Measurements from ENCODE around the gene PNMA6A. TPM values are rescaled to one million over a fixed set of nuclear protein-coding genes. Genes with fewer than 3 reads are reported as not detected.

The PNMA6A gene
- total and polyA plus RNA-seq, 2 of the 4 experiments (the other 2 are of a cell fraction): 0.18 to 0.21 TPM

- ATAC-seq (ENCODE audit: low read depth) (no peak), DNase-seq (no peak)
- Histone ChIP-seq H3K27me3 (ENCODE audit: control insufficient read depth, insufficient read depth, low read length) (no peaks in the 10 kb centered on the region; the same call in 1 of the 2 replicates), H2BK15ac (ENCODE audit: low read depth, low read length) (no peak overlapping the region), H4K20me1 (ENCODE audit: insufficient read depth, low read length) (no peaks in the 10 kb centered on the region), H3K9me1 (ENCODE audit: insufficient read depth, low read length) (no peaks in the 10 kb centered on the region), H4K91ac (ENCODE audit: insufficient read depth, low read depth, low read length) (no peak overlapping the region), H3K36me3 (ENCODE audit: control insufficient read depth, insufficient read depth, low read length) (no peaks in the 10 kb centered on the region), H4K8ac (ENCODE audit: low read depth in 2 of 2, low read length in 2 of 2) (no peak overlapping the region), H2AK9ac (replicated peaks; ENCODE audit: low read depth, low read length, poor library complexity) (no peak overlapping the region), H2BK5ac (ENCODE audit: low read depth, low read length, poor library complexity, severe bottlenecking) (no peak overlapping the region), H3K9me3 (ENCODE audit: control insufficient read depth, insufficient read depth, low read length) (peaks cover 6% of the 10 kb centered on the region), H2AK5ac (ENCODE audit: low read depth, low read length) (no peak overlapping the region), H2BK120ac (ENCODE audit: low read depth, low read length) (no peak overlapping the region), H3K9ac (ENCODE audit: low read depth, low read length) (no peak overlapping the region), H3K56ac (ENCODE audit: extremely low read depth, insufficient read depth, low read length) (no peak overlapping the region), H3K4me2 (ENCODE audit: low read depth, low read length) (no peak overlapping the region), H3K18ac (ENCODE audit: low read depth, low read length) (no peak overlapping the region), H3K14ac (replicated peaks; ENCODE audit: low read depth, low read length) (no peak overlapping the region), H3K27ac (ENCODE audit: insufficient read depth, low read length) (no peak overlapping the region), H2BK20ac (ENCODE audit: low read depth, low read length) (no peak overlapping the region), H3K23ac (ENCODE audit: low read depth, low read length) (no peak overlapping the region), H3K79me1 (ENCODE audit: low read depth in 1 of 2, low read length in 2 of 2) (no peaks in the 10 kb centered on the region), H2AFZ (replicated peaks; ENCODE audit: low read length, poor library complexity) (no peak overlapping the region), H3K4ac (ENCODE audit: low read depth, low read length) (no peak overlapping the region), H3K4me1 (ENCODE audit: control insufficient read depth, insufficient read depth, low read length) (no peaks in the 10 kb centered on the region), H4K5ac (ENCODE audit: low read depth, low read length) (no peak overlapping the region), H3K4me3 (ENCODE audit: insufficient read depth, low read depth, low read length) (no peak overlapping the region)
- WGBS, 2 experiments (ENCODE audit: extremely low coverage in 2 of 2, insufficient read length in 1 of 2): 46% methylated on average over 2 of the region's 2 CpGs; no CpG with 5 or more reads in 1 of the 2 experiments
- CTCF ChIA-PET: no interaction called here
- no peak for TF ChIP-seq MAZ (IDR thresholded peaks at IDR 0.05; ENCODE audit: borderline replicate concordance, low read depth, low read length)
- POLR2A ChIA-PET (ENCODE audit: unreplicated experiment): no interaction called here
- dilution Hi-C loops (cut with HindIII; ENCODE audit: low sequenced_read_pairs, unreplicated experiment) (no loop called here), intact Hi-C loops (cut with micrococcal nuclease) (no loop called here), in situ Hi-C loops (cut with MboI; ENCODE audit: low sequenced_read_pairs) (loop anchor here (25.0 kb wide), 1 partner anchor 413 kb away; the partner anchor contains the start of gene HAUS7)
- no TSS peak for BruUV-seq (replicated peaks)
Observed at GRCh38 chrX:153049093-153049492, 23.2 kb upstream of the PNMA6A start.
